Smooth muscle cell (in vitro differentiated cells): ENCODE data around the gene PCDHB13. TPM values are rescaled to one million over a fixed set of nuclear protein-coding genes. Genes with fewer than 3 reads are reported as not detected.
"Not testable (repeated sequence)": the region's sequence is repeated elsewhere in the genome, so short reads cannot be mapped to it uniquely, and the experiment has no call there.

ENCODE experiments used
- DNase-seq: peaks from one replicate; lab custom pipeline; 2025; ENCODE audit not compliant: unreplicated experiment; lab: John Stamatoyannopoulos, UW
- H2AFZ ChIP-seq: fragments of 200-600 bp; sonication (generic); 2 replicates; pipeline ENCODE4 v1.6.0; 2016; ENCODE audit warnings: antibody characterized with exemption, low read depth, mild to moderate bottlenecking
- H3F3A ChIP-seq: fragments of 200-600 bp; sonication (generic); 2 replicates; pipeline ENCODE4 v1.6.0; 2017; ENCODE audit warnings: antibody characterized with exemption, low read depth
- H3K27ac ChIP-seq: fragments of 200-600 bp; sonication (generic); 2 replicates; pipeline ENCODE4 v1.5.1; 2016; ENCODE audit warnings: low read depth, mild to moderate bottlenecking
- H3K27me3 ChIP-seq: fragments of 200-600 bp; sonication (generic); 2 replicates; pipeline ENCODE4 v1.6.1; 2016; ENCODE audit warnings: low read depth, mild to moderate bottlenecking
- H3K36me3 ChIP-seq: fragments of 200-600 bp; sonication (generic); 2 replicates; pipeline ENCODE4 v1.5.1; 2016; ENCODE audit warnings: low read depth
- H3K4me1 ChIP-seq: fragments of 200-600 bp; sonication (generic); 2 replicates; pipeline ENCODE4 v1.5.1; 2016; ENCODE audit warnings: low read depth
- H3K4me2 ChIP-seq: fragments of 200-600 bp; sonication (generic); 2 replicates; pipeline ENCODE4 v1.6.0; 2016; ENCODE audit warnings: mild to moderate bottlenecking
- H3K4me3 ChIP-seq: fragments of 200-600 bp; sonication (generic); 2 replicates; pipeline ENCODE4 v1.5.1; 2016; ENCODE audit warnings: mild to moderate bottlenecking
- H3K79me2 ChIP-seq: fragments of 200-600 bp; sonication (generic); 2 replicates; pipeline ENCODE4 v1.6.0; 2016; ENCODE audit warnings: low read depth, mild to moderate bottlenecking
- H3K9ac ChIP-seq: fragments of 200-600 bp; sonication (generic); 2 replicates; pipeline ENCODE4 v1.6.0; 2016; ENCODE audit warnings: low read depth
- H3K9me3 ChIP-seq: fragments of 200-600 bp; sonication (generic); replicated peaks from 2 replicates; pipeline ENCODE4 v1.5.1; 2016; ENCODE audit warnings: low read depth
- H4K20me1 ChIP-seq: fragments of 200-600 bp; sonication (generic); 2 replicates; pipeline ENCODE4 v1.6.0; 2016; ENCODE audit warnings: low read depth
- CTCF ChIP-seq: fragments of 200-600 bp; sonication (generic); IDR thresholded peaks from 2 replicates; pipeline ENCODE4 v1.5.1; 2017; ENCODE audit warnings: borderline replicate concordance, mild to moderate bottlenecking, antibody characterized with exemption; ENCODE audit not compliant: insufficient read depth, poor library complexity, severe bottlenecking
- WGBS: methylation state at CpG from one replicate; pipeline ENCODE4 v1.1.7; 2016; ENCODE audit warnings: low lambda C conversion rate; 5-methylcytosine and 5-hydroxymethylcytosine counted together
- polyA plus RNA-seq: library from polyadenylated mRNA; unstranded; fragments of >200 nt; fragmentation: Nextera tagmentation; extraction: Ambion mirVana; gene quantifications from 2 replicates; pipeline ENCODE4 v1.2.1, GENCODE V29; 2016
- total RNA-seq: library from RNA; depleted of rRNA; stranded (reverse); fragments of >200 nt; gene quantifications from 2 replicates; pipeline ENCODE4 v1.2.3, GENCODE V29; 2014

Gene PCDHB13
- total and polyA plus RNA-seq, 2 experiments from 2014 or later: 2.6 to 4.4 TPM

GRCh38 chr5:141196363-141196762, 17.4 kb upstream of the PCDHB13 start:
- DNase-seq: no peak
- no peak for TF ChIP-seq CTCF
- H3K9ac ChIP-seq: no peak overlapping the region
- no peaks in the 10 kb centered on the region for H3K79me2 ChIP-seq
- peaks cover 6% of the 10 kb centered on the region for H3K9me3 ChIP-seq
- no peak overlapping the region for H3K27ac ChIP-seq
- no peaks in the 10 kb centered on the region for H3K36me3 ChIP-seq
- H2AFZ ChIP-seq: no peak overlapping the region
- WGBS: 84% methylated on average over 3 of the region's 3 CpGs
- H3F3A ChIP-seq: no peaks in the 10 kb centered on the region
- H3K27me3 ChIP-seq: peaks cover 5% of the 10 kb centered on the region
- no peaks in the 10 kb centered on the region for H4K20me1 ChIP-seq
- H3K4me3 ChIP-seq: no peak overlapping the region
- no peak overlapping the region for H3K4me2 ChIP-seq
- no peaks in the 10 kb centered on the region for H3K4me1 ChIP-seq

GRCh38 chr5:141199359-141200235, 14.1 kb upstream of the PCDHB13 start, which contains the start of gene PCDHB11:
PCDHB11 (plus strand) TSS chr5:141199627; CDS start chr5:141199775, 148 bp downstream.
- H3K9me3 ChIP-seq: peaks cover 6% of the 10 kb centered on the region
- TF ChIP-seq CTCF: no peak
- H3K36me3 ChIP-seq: no peaks in the 10 kb centered on the region
- H3K4me3 ChIP-seq: no peak within 1 kb of the TSS
- no peaks in the 10 kb centered on the region for H3K4me1 ChIP-seq
- DNase-seq: no peak
- H2AFZ ChIP-seq: no peak within 1 kb of the TSS
- H3K27ac ChIP-seq: no peak within 1 kb of the TSS
- no peaks in the 10 kb centered on the region for H3K79me2 ChIP-seq
- H3K4me2 ChIP-seq: no peak within 1 kb of the TSS
- WGBS: 67% methylated on average over 21 of the region's 21 CpGs
- H3F3A ChIP-seq: no peaks in the 10 kb centered on the region
- peaks cover 5% of the 10 kb centered on the region for H3K27me3 ChIP-seq
- no peaks in the 10 kb centered on the region for H4K20me1 ChIP-seq
- no peak within 1 kb of the TSS for H3K9ac ChIP-seq

GRCh38 chr5:141201126-141201525, 12.6 kb upstream of the PCDHB13 start:
- not testable (repeated sequence) for H3K4me1 ChIP-seq, H3K79me2 ChIP-seq, H3K36me3 ChIP-seq, H3K27me3 ChIP-seq, H3K4me2 ChIP-seq, H3K27ac ChIP-seq, H3F3A ChIP-seq, H3K9me3 ChIP-seq, H2AFZ ChIP-seq, H4K20me1 ChIP-seq, DNase-seq, H3K9ac ChIP-seq, H3K4me3 ChIP-seq
- WGBS: 78% methylated on average over 30 of the region's 38 CpGs

- not testable (repeated sequence) for H4K20me1 ChIP-seq, DNase-seq, H3K4me1 ChIP-seq, H3K4me2 ChIP-seq, H2AFZ ChIP-seq, H3K36me3 ChIP-seq, H3K4me3 ChIP-seq, H3K9ac ChIP-seq, H3K79me2 ChIP-seq, H3K27ac ChIP-seq, H3K9me3 ChIP-seq, H3K27me3 ChIP-seq, H3F3A ChIP-seq
- WGBS: 60% methylated on average over 33 of the region's 35 CpGs
These were observed 12.1 kb upstream of the PCDHB13 start for GRCh38 chr5:141201646-141202045.
